GM06990 (cell line): Measurements from ENCODE around the gene DFFB.

ENCODE experiments used
- DNase-seq: peaks from one replicate; pipeline ENCODE4 v3.0.0-alpha.2; 2011; ENCODE audit not compliant: insufficient read length; ENCODE audit errors: extremely low read depth
- H3K27me3 ChIP-seq: replicated peaks from 2 replicates; pipeline ENCODE4 v1.6.0; 2011; ENCODE audit warnings: low read length; ENCODE audit not compliant: control insufficient read depth, insufficient read depth
- H3K36me3 ChIP-seq: 2 replicates; pipeline ENCODE4 v1.5.1; 2011; ENCODE audit warnings: low read length; ENCODE audit not compliant: control insufficient read depth, insufficient read depth
- H3K4me3 ChIP-seq: replicated peaks from 2 replicates; pipeline ENCODE4 v1.5.1; 2011; ENCODE audit warnings: low read depth, mild to moderate bottlenecking, control low read depth, low read length
- TF ChIP-seq, protein P1 (sequence below): IDR thresholded peaks from 2 replicates; pipeline ENCODE4 v1.5.1; 2011; ENCODE audit warnings: low read length, control low read depth, mild to moderate bottlenecking, inconsistent platforms; ENCODE audit not compliant: insufficient read depth, poor library complexity, severe bottlenecking

Gene DFFB

DNA sequence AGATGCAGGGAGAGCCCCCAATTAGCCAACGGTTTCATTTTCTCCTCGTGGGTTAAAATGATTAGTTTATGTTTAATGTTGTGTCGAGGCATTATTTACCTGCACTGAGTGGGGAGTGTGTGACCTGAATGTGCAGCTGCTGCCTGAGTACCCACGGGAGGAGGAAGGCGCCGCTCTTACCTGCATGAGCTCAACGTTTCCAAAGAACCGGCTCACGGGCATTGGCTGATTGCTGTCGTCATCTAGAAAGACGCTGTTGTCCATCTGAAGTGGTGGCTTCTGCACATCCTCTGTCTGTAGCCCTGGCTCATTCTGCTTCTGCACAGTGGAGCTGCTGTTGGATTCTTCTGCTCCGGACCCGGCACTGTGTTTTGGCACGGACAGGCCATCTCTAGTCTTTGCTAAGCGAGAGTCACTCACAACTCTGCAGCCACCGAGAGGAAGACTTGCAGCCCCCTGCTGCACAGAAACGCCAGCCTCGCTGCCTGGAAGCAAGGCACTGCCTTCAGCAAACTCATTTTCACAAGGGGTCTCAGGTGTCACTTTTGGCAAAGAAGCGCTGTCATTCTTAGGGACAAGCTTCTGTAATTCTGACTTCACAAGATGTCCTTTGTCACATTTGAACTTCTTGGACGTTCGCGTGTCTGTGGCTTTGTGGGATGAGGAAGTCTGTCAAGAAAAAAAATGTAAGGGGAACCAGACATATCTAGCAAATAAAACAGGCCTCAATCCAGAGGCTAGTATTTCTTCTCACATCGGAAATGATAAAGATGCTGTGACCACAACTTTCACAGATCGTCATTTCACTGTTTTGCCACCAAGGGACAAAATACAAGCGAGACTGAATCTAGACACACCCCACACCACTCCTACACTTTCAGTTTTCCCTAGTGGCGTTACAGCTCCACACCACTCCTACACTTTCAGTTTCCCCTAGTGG lies 33.4 kb downstream of the DFFB start:
- DNase-seq: no peak
- Histone ChIP-seq H3K4me3 (no peak overlapping the region), H3K36me3 (peaks cover 18% of the 10 kb centered on the region), H3K27me3 (no peaks in the 10 kb centered on the region)
- TF ChIP-seq, protein P1, sequence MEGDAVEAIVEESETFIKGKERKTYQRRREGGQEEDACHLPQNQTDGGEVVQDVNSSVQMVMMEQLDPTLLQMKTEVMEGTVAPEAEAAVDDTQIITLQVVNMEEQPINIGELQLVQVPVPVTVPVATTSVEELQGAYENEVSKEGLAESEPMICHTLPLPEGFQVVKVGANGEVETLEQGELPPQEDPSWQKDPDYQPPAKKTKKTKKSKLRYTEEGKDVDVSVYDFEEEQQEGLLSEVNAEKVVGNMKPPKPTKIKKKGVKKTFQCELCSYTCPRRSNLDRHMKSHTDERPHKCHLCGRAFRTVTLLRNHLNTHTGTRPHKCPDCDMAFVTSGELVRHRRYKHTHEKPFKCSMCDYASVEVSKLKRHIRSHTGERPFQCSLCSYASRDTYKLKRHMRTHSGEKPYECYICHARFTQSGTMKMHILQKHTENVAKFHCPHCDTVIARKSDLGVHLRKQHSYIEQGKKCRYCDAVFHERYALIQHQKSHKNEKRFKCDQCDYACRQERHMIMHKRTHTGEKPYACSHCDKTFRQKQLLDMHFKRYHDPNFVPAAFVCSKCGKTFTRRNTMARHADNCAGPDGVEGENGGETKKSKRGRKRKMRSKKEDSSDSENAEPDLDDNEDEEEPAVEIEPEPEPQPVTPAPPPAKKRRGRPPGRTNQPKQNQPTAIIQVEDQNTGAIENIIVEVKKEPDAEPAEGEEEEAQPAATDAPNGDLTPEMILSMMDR: no peak

- no peak for DNase-seq
- TF ChIP-seq, protein P1: no peak
- Histone ChIP-seq H3K36me3 (peaks cover 14% of the 10 kb centered on the region), H3K4me3 (no peak overlapping the region), H3K27me3 (no peaks in the 10 kb centered on the region)
Measured at GRCh38 chr1:3891329-3891865, 34.1 kb downstream of the DFFB start.

DNA sequence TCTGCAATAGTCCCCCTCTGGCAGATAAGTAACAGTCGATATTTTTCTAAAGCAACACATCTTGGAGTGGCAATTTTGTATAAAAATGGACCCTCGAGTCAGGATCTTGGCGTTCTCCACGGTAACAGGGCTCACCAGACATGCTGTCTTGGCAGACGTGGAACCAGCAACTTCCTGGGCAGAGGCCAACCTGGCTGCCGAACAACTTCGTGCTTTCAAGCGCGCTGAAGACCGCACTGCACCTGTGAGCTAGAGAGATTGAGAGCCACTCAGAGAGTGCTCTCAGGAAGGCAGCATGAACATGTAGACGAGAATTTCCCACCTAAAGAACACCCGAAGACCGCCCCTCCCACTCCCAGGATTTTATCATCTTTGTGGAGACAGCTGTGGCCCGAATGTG lies 35.5 kb downstream of the DFFB start:
- no peak for DNase-seq
- peaks cover 13% of the 10 kb centered on the region for H3K36me3 ChIP-seq
- no peaks in the 10 kb centered on the region for H3K27me3 ChIP-seq
- TF ChIP-seq, protein P1: no peak
- no peak overlapping the region for H3K4me3 ChIP-seq

DNA sequence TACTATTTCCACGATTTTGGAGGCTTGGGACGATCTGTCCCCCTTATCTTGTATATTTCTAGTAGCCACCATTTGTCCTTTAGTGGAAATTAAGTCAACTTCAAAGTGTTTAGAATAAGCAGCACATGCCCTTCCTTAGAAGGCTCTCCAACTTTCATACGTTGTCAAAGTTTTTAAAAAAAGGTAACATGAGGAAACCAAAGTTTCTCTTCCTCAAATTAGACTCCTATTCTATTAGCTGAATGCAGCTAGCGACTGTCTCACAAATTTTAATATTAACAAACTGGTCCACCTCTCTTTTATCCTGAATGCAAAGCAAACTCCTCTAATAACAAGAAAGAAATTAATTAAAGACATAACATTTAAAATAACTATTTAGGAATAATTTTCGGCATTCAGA lies 35.9 kb downstream of the DFFB start:
- TF ChIP-seq, protein P1: no peak

GRCh38 chr1:3894626-3895278 lies 37.5 kb downstream of the DFFB start:
- Histone ChIP-seq H3K4me3 (no peak overlapping the region), H3K27me3 (no peaks in the 10 kb centered on the region), H3K36me3 (peaks cover 8% of the 10 kb centered on the region)
- DNase-seq: no peak
- TF ChIP-seq, protein P1: no peak

More for the DNA sequence above, 35.9 kb downstream of the DFFB start:
- DNase-seq: no peak
- Histone ChIP-seq H3K36me3 (peaks cover 11% of the 10 kb centered on the region), H3K4me3 (no peak overlapping the region), H3K27me3 (no peaks in the 10 kb centered on the region)
